ENCODE data around the gene ZNF232.
A peak's percentile ranks its signal among the peaks of the same experiment; 100 is the strongest.
"Not testable (repeated sequence)": the region's sequence is repeated elsewhere in the genome, so short reads cannot be mapped to it uniquely, and the experiment has no call there.

The ZNF232 gene

DNA sequence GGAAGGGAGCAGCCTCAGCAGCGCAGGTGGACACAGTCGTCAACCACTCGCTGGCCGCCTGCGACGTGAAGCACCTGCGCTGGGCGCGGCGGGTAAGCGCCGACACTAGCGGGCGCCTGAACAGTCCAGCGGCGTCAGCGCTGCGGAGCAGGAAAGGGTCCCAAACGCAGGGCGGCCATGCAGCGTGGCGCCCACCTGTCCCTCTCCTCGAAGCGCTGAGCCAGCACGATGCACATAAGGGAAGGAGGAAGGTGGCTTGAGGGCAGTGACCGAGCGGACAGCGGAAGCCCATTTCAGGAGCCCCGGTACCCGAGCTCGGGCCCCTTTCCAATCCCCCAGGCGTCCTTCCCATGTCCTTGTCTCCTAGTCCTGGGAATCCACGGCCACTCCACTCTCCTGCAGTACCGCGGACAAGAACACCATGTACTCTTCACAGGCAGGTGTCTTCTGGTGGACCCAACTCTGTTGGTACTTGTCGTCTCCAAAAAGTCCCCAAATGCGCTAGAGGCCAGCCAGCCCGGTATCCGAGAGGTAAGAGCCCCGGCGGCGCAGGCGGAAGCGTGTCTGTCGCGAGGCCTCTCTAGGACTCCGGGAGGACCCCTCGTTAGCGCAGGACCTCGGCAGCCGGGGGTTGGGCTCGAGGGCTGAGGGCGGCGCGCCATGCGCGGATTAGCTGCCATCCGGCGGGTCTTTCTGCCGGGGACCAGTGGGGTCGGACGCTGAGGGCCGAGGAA lies 14.4 kb downstream of the ZNF232 start:
- no peak for DNase-seq (ENCODE audit: low read depth)

DNA sequence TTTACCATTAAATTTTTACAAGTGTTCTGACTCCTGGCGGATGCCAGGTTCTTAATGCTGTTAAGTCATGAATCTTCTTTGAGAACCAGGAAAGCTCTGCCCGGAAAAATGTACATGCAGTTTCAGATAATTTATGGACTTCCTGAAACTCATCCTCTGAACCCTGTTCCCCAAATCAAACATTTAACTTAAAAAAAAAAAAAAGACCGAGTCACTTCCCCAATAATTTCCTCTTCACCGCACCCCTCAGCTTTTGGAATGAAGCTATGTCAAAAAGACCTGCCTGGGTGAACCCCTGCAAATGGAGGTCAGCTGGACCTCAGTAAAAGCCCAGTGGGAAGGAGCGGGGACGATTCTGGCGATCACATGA lies 15.0 kb downstream of the ZNF232 start:
- no peak for DNase-seq (ENCODE audit: low read depth)

DNA sequence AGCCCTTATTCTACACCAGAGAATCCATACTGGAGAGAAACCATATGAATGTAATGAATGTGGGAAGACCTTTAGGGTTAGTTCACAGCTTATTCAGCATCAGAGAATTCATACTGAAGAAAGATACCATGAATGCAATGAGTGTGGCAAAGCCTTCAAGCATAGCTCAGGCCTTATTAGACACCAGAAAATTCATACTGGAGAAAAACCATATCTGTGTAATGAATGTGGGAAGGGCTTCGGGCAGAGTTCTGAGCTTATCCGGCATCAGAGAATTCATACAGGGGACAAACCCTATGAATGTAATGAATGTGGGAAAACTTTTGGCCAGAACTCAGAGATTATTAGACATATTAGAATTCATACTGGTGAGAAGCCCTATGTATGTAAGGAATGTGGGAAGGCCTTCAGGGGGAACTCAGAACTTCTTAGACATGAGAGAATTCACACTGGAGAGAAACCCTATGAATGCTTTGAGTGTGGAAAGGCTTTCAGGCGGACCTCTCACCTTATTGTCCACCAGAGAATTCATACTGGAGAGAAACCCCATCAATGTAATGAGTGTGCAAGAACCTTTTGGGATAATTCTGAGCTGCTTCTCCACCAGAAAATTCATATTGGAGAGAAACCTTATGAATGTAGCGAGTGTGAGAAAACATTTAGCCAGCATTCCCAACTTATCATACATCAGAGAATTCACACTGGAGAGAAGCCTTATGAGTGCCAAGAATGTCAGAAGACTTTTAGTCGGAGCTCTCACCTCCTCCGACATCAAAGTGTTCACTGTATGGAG lies 19.3 kb downstream of the ZNF232 start:
- no peak for DNase-seq (ENCODE audit: low read depth)

DNA sequence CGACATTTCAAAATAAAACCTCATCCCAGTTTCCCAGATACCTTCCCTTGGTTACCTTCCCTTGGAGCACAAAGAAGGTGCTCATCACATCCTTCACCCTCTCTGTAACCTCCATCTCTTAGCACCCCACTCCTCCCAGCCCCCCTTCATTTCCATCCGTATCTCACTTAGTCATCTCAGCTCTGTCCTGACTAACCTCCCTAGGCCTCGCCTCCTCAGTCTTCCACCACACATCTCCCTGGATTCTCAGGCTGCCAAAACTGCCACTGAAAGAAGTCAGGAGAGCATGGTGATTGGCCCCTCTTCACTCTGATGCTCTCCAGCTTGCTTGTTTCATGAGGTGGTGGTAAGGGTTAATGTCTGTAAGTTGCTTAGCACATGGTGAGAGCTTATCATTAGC lies 31.1 kb downstream of the ZNF232 start:
- DNase-seq (ENCODE audit: low read depth): no peak

DNA sequence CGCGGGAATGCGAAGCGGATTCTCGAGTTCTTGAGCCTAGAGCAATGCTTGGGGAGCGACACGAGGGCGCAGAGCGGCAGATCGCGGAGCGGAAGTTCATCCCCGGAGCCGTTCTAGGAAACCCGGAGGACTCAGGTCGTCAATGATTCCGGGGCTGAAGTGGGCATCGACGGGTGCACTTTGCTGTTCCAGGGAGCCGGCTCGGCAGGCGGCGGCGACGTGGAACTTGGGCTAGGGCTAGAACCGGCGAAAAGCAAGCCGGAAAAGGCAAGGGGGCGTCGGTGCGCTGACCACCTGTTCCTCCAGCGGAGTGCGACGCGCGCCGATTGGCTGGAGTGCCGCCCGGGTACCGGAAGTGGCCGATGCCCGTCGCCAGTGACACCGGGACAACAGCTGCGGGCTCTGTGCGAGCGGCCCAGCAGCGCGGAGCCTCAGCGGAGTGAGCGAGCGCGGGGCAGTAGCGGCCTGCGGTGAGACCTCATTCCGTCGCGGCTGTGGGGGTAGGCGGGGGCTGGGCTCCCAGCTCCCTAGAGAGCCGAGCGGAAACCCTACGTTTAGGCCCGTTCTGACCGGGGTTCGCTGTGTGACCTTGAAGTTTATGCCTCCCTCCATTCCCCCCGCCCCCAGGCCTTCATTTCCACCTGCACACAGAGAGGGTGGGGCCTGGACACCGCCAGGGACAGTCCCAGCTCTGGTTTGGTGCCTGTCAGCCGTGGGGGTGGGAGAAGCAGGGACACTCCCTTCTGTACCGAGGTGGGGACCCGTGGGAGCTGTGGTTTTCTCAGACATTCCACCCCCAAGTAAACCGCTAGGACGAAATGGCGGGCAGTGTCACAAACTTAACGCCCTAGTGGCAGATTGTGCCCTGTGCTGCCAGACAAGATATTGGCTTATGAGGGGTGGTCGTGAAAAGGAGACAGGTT lies 33.3 kb downstream of the ZNF232 start, which contains the start of gene ZFP3:
ZFP3 (plus strand) TSS at position 362 of the 923 bp plus-strand sequence. CDS start 13,038 bp downstream, outside the sequence.
- peak; percentile 36 for DNase-seq (ENCODE audit: low read depth)

DNA sequence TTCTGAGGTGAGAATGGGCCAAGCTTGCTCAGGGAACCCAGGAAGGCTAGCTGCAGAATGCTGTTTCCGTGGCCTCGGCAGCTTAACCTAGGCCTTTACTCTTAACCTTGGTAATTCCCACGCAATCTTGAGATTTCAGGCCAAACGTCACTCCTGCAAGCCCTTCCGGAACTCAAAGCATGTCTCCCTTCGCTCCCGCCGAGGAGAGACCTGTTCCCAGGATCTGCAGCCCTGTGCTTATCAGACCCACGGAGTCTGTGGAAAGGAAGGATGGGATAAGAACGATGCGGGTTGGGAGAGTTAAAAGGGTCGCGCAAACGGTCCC lies 33.9 kb downstream of the ZNF232 start:
- DNase-seq (ENCODE audit: low read depth): no peak

DNA sequence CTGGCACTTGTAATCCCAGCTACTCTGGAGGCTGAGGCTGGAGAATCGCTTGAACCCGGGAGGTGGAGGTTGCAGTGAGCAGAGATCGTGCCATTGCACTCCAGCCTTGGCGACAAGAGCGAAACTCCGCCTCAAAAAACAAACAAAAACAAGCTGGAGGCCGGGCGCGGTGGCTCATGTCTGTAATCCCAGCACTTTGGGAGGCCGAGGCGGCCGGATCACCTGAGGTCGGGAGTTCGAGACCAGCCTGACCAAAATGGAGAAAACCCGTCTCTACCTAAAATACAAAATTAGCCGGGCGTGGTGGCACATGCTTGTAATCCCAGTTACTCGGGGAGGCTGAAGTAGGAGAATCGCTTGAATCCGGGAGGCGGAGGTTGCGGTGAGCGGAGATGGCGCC lies 34.4 kb downstream of the ZNF232 start:
- DNase-seq (ENCODE audit: low read depth): not testable (repeated sequence)

DNA sequence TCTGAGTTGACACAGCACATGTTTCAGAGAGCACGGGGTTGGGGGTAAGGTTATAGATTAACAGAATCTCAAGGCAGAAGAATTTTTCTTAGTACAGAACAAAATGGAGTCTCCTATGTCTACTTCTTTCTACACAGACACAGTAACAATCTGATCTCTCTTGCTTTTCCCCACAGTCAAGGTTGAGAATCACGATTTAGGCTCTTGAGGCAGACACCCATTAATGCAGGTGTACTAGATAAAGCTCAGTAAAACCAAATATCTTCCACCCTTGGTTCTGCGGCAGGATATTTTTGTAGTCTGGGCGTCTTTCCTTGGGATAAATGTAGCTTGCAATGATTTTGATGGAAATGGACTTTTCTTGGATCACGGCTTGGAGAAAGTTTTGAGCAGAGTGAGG lies 36.2 kb downstream of the ZNF232 start:
- DNase-seq (ENCODE audit: low read depth): not testable (repeated sequence)

DNA sequence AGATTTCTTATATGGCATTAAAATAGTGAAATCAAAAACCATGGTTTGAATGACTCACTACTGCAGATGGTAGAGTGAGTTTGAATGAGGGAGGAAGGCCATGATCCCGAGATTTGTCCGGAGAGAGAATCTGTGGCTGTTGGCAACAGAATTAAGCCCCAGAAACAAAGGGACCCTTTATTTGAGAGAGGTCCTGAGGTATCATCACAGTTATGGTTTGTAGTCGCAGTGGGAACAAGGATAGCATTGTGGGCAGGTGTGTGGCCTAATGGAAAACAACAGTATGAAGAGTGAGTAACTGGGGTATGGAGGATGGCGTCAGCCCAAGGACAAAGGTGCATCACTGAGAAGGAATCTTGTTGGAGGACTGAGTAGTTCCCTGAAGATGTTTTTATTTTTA lies 42.0 kb downstream of the ZNF232 start:
- no peak for DNase-seq (ENCODE audit: low read depth)

DNA sequence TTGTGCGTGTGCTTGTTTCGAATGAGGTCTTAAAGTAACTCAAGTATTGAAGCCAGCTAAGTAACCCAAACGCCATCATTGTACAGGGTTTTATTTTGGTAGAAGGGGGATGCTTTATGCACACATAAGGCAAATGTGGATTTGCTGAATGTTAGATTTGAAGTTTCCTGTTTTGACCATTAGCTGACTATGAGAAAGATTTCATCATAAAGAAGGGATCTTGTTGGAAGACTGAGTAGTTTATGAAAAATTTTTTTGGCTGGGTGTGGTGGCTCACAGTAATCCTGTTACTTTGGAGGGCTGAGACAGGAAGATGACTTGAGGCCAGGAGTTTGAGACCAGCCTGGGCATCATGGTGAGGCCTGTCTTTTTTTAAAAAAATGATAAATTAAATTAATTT lies 43.4 kb downstream of the ZNF232 start:
- DNase-seq (ENCODE audit: low read depth): no peak

DNA sequence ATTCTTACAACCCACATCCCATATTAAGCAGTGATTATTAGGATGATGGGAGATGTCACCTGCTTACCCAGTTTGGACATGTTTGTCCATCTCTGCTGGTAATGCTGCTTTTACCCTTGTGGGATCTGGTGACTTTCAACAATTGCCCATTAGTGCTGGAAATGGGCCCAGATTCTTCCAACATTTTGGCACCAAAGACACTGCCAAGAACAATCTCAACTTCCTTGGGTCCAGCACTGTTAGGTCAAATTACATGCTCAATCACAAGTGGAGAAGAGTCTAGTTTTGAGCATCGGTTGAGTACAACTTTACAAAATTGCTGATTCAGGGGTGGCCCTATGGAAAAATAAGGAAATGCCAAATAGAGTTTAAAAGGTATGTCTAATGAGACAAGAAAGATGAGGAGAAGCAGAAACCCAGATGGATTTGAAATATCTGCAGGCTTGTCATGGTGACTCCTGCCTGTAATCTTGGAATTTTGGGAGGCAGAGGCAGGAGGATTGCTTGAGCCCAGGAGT lies 46.4 kb downstream of the ZNF232 start:
- no peak for DNase-seq (ENCODE audit: low read depth)
